Measurements from ENCODE around the gene RASEF.

- TF ChIP-seq POLR2A (IDR thresholded peaks at IDR 0.05) (no peak), CTCF (IDR thresholded peaks at IDR 0.05) (no peak)
Observed at GRCh38 chr9:83081010-83081409, 18.1 kb upstream of the RASEF start.

All from thyroid gland (tissue), 4 donors.